ENCODE measurements around the gene KIAA1217. TPM values are rescaled to one million over a fixed set of nuclear protein-coding genes. Genes with fewer than 3 reads are reported as not detected.

KIAA1217 gene
- total and polyA plus RNA-seq, 9 of the 15 experiments (the other 6 are each of a cell fraction or from before 2014, with no cell fraction given): 0.04 TPM; not detected in 8

- TF ChIP-seq FOXK2 (conservative IDR thresholded peaks at IDR 0.05 in 1 of 2, IDR thresholded peaks at IDR 0.05 in 1 of 2; ENCODE audit: low read depth in 2 of 2) (no peak), CTCF (IDR thresholded peaks at IDR 0.05 in 2 of 3, conservative IDR thresholded peaks at IDR 0.05 in 1 of 3; ENCODE audit: insufficient read depth in 2 of 3, low read depth in 1 of 3, low read length in 3 of 3) (peak; percentile 63 to 83 (median 79)), KHSRP (IDR thresholded peaks at IDR 0.05) (no peak), SMC3 (conservative IDR thresholded peaks at IDR 0.05; ENCODE audit: insufficient read depth, low read depth, low read length) (peak; percentile 51), REST (IDR thresholded peaks at IDR 0.05; ENCODE audit: borderline replicate concordance) (peak; percentile 51; the same call in 1 of the 2 replicates), REST (CRISPR knock-in tag; IDR thresholded peaks at IDR 0.05; ENCODE audit: low read depth) (no peak)
Measured at GRCh38 chr10:24518981-24519597, 310.2 kb downstream of the KIAA1217 start (continued).
